GM21723 (cell line): ENCODE measurements around the gene BEAN1.

ENCODE experiments used
- ATAC-seq: cut with Tn5 transposase; IDR thresholded peaks from one replicate; pipeline ENCODE4 v1.9.1; 2021; ENCODE audit warnings: mild to moderate bottlenecking, moderate library complexity; ENCODE audit not compliant: unreplicated experiment

Gene BEAN1

DNA sequence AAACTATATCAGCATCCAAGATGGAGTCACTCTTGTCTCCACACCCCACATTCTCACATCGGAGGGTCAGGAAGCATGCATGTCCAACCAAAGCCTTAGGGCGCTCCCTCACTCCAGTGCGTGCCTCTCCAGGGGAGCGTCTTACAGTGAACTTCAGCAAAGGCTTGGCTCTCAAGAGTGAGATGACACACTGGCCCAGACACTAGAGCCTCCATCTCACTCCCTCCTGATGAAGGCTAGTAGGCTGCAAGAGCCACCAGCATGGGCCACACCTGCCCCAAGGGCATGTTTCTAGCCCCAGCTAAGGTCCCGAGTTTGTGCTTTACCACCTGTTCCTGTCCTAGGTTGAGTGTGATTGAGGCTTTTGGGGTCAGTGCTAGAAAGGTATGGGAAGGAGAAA is 40.5 kb downstream of the BEAN1 start:
- no peak for ATAC-seq

DNA sequence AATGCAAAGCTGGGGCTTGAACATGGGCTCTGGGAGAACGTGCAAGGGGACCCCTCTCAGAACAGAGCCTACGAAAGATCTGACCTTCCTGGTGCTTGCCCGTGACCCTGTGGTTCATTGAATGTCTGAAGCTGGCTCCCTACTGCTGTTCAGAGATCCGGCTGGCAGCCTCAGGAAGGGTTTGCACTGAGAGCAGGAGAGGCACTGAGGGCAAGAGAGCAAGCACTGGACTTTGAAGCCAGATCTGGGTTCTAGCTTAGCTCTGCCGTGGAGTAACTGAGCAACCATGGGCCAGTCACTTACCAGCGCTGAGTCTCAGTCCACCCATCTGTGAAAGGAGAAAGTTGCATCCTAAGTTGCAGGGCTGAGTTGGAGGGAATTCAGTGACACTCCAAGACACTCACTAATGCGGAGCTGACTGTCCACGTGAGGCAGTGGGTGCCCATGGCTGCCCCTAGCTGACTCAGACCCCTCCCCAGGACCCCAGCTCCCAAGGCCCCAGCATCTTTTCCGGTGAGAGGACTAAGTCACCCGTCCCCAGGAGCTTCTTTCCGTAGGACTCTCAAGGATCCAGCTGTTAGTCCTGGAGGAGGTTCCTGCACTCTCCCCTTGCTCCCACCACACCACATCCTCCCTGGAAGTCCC is 41.3 kb downstream of the BEAN1 start:
- no peak for ATAC-seq

DNA sequence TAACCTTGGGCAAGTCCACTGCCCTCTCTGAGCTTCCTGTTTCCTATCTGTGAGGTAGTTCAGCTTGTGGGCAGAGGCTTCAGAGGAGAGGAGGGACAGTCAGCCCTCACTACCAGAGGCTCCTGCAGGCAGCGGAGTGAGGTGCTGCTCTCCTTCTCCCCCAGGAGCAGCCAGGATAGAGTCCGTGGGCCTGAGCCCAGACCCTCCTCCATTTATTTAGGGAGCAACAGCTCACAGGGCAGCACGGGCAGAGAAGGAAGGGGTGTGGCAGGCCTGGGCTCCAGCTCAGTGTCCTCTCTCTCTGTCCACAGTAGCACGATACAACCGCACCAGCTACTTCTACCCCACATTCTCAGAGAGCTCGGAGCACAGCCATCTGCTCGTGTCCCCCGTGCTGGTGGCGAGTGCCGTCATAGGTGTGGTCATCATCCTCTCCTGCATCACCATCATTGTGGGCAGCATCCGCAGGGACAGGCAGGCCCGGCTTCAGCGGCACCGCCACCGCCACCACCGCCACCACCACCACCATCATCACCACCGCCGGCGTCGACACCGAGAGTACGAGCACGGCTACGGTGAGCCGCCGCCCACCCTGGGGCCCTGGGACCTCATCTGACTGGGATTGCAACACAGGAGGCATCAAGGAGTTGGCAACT is 42.3 kb downstream of the BEAN1 start:
- no peak for ATAC-seq

DNA sequence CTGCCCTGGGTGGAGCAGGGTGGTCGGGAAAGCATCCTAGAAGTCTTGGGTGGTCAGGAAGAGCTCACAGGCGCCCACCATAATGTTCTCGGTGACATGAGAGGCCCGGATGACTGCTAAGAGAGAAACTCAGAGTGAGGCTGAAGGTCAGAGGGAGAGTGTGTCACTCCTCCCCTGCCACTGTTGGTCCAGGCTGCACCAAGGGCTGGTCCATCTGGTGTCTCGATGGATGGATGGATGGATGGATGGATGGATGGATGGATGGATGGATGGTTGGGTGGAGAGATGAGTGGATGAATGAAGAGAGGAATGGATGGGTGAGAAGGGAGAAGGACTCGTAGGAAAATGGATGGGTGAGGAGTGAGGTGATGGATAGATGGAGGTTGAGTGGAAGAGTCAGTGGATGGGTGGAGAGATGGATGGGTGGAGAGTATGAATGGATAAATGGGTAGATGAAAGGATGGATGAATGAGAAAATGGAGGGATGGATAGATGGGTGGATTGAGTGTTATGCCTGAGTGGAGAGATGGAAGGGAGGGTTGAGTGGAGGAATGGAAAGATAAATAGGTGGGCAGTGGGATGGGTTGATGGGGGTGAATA is 43.0 kb downstream of the BEAN1 start:
- no peak for ATAC-seq

DNA sequence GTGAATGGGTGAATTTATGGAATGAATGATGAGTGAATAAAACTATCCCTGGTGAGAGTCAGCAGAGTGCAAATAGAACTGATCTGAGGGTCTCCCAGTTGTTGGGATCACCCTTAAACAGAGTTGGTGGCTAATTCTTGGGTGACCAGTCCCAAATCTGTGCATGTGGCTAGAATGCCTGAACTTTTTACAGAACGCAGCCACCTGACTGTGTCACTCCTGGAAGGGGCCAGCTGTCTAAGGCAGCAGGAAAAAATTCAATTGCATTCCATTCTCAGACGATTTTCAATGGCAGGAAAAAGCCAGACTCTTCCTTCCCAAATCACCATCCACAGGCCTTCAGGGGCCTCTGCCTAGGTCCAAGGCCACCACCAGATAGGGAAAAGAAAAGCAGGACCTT is 43.5 kb downstream of the BEAN1 start:
- ATAC-seq: no peak

DNA sequence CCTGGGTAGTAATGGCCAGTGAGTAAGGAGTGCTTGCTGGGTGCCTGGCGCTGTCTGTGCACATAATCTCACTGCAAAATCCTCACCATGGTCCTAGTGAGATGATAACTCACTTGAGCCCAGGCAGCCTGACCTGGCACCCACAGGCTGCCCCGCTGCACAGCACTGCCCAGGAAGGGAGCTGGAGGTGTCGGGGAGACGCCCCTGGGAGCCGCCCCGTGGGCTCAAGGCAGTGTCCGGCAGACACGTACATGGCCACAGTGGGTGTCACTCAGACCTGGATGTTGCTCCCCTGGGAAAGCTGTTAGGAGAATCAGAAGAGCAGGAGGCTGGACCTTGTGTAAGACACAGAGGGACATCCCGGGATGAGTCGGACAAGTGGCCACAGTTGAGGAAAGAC is 44.2 kb downstream of the BEAN1 start:
- ATAC-seq: no peak

DNA sequence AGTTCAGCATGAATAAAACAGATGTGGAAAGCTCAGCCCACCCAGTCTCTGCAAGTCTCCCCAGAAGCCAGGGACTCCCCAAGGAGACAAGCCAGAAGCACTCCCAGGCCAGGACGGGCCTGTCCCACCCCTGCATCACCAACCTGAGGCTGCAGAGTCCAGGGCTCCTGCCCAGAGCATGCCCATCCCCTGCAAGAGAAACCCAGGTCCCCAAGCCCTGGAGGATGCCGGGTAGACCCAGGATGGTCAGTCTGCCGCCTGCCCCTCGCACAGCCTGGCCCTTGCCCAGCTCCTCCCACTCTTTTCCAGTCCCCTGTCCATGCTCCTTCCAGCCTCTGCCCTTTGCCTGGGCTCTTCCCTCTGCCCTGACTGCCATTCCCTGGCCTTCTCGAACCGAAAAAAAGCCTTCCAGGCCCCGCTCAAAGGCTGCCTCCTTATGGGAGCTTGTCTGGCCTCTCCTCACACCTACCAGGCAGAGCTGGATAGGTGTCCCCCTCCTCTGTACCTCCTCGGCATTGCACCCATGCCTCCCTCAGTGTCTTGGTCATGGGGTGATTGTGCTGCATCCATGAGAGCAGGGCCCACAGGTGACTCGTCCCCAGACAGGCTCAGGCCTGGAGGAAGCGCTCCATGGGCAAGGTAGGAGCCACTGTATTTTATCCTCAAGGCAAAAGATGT is 44.8 kb downstream of the BEAN1 start:
- no peak for ATAC-seq

DNA sequence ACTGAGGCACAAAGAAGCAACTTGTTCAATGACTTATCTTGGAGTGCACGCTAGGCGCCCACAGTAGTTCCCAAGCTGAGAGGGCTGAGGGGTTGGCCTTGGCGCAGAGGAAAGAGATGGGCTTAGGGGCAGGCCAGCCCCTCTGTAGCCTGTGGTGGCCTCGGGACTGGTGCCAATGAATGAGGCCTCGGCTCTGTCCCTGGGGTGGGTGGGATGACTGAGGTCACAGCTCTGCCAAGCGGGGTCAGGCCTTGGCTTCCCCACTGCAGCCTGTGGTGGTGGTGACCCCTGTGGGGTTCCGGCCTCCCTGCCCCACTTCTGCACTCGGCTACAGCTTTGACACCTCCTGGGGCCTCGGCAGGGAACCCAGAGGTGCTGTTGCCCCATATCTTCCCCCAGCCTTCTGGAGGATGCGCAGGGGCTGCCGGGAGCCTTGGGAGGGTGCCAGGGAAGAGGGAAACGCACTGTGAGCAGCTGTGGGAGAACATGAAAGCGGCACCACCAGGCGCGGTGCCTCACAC is 46.0 kb downstream of the BEAN1 start:
- no peak for ATAC-seq

DNA sequence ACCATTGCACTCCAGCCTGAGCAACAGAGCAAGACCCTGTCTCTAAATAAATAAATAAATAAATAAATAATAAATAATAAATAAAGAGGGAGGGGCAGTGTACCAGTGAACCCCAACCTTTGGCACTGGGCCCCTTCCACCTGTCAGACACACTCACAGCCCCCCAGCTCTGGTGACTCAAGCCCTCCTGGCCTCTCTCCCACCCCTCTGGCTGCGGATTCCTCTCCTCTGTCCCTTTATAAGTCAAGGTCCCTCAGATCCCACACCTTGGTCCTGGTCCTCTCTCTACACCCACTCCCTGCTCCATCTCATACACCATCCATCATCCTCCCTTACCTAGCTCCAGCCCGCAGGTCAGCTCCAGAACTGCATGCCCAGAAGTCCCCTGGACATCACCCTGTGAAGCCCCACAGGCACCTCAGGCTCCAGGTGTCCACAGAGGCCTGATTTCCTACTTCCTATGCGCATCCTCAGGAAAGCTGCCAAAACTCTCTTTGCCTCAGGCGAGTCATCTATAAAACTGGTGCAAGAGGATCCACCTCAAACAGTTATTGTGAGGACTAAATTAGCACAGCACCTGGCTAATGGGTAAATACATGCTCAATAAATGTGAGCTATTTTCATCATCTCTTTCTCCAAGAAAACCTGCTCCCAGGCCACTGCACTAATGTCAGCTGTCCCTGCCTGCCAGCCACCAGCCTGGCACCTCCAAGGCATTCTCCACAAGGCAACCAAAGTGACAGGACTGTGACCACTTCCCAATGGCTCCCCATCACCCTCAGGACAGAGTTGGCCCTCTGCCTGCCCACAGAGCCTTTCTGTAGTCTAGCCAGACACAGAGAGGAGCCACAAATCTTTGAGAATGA is 46.8 kb downstream of the BEAN1 start:
- no peak for ATAC-seq

DNA sequence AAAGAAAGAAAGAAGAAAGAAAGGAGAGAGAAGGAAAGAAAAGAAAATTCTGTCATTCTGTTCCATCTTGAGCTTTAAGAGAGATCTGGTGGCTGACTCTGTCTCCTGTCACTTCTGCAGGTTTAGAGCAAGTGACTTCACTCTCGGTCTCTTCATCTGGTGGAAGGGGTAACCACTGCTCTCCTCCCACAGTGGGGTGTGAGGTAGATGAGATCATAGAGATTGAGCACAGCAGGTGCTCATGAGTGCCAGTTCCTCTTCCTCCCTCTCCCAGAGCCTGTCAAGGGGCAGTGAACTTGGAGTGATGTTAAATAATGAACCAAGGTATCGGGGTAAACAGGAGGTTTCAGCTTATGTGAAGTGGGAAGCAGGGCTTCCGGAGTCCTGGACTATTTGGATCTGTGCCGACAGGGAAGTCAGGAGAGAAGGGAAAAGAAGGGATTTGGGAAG is 47.7 kb downstream of the BEAN1 start:
- ATAC-seq: peak; percentile 90

DNA sequence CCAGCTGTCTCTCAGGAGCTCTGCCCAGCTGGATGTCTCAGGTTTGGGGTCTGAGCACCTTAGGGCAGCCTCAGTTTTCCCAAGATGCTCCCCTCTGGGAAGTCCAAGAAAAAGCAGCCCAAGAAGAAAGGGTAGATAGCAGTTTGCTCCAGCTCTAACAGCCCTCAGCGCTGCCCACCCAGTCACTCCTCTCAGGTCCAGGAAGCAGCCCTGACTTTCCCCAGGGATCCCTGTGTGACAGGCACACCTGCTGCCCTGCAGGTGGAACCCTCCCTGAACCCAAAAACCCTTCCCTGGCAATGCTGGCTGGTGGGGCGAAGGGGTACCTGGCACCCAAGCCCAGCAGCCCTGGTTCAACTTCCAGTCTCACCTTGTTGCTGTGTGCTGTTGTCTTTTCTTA is 48.1 kb downstream of the BEAN1 start:
- ATAC-seq: no peak

DNA sequence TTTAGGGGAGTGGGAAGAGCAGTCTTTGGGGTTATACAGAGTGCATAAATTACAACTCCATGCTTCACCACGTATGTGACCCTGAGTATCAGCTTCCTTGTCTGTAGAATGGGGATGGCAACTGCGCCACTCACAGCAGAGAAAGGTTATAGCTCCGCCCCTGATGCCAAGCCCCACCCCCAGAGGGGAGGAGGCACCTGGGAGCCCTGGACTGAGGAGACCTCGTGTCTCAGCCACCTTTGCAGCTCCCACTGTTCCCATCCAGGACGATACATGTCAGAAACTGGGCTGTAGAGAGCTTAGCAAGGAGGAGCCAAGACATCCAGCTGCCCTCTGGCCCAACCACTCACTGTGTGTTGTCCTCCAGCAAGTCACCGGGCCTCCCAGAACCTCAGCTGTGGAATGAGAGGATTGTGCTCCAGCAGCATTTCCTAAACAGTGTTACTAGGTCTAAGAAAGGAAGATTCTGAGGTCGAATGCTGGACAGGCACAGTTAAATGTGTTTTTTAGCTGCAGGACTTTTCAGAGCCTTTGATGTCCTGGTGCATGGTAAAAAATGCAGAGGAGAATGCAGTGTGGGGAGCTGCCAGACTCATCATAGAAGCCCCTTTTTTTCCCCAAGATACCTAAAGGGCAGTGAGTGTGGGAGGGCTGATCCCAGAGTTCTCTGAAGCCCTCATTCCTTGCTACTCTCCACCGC is 49.4 kb downstream of the BEAN1 start:
- ATAC-seq: no peak

DNA sequence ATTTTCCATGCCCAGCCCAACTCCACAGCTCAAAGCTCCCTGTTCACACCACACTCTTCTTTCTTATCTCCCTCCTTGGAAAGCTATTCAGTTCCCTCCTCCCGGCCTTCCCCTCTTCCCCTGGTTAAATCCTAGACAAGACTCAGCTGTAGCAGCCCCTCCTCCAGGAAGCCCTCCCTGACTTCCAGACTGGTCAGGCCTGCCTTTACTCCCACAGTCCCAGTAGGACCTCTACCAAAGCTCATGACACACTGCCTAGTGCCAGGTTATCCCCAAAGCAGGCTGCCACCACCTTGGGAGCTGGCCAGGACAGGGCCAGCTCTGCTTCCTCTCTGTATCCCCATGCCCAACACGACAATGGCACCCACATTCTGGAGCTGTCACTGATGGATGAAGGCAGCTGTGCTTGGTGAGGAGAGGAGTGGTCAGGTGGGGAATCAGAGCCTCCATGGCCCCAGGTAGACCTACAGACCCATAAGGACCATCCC is 50.0 kb downstream of the BEAN1 start:
- ATAC-seq: no peak

DNA sequence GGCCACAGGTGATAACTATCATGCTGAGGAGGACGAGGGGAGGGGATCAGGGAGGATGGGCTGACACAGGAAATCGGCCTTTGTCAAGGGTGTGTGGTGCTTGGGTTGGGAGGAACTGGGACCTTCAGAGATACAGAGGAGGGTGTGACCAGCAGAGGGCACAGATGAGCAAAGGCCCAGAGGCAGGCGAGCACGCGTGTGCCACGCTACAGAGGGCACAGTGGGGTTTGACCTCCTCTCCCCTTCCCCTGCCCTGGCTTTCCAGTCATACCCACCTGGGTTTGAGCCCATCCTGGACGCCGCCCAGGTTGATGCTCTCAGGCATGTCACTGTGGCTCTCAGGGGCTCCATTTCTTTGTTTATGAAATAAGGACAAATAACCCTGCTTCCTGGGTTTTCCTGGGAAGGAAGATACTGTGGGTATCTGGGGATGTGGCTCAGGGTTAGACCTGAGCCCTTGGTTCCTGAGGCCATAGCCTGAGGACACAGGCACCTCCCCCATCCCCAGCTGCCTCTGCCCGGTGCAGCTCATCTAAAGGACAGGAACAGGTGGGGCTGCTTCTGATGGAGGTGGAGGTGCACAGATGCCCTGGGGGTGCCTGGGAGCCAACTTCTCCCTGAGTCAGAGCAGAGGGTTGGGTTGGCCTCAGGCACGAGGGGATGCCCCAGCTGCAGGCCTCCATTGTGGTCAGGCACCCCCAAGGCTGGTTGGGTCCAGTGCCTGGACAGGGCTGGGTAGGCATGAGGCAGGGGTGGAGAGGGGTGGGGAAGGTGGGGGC is 51.8 kb downstream of the BEAN1 start:
- peak; percentile 71 for ATAC-seq

DNA sequence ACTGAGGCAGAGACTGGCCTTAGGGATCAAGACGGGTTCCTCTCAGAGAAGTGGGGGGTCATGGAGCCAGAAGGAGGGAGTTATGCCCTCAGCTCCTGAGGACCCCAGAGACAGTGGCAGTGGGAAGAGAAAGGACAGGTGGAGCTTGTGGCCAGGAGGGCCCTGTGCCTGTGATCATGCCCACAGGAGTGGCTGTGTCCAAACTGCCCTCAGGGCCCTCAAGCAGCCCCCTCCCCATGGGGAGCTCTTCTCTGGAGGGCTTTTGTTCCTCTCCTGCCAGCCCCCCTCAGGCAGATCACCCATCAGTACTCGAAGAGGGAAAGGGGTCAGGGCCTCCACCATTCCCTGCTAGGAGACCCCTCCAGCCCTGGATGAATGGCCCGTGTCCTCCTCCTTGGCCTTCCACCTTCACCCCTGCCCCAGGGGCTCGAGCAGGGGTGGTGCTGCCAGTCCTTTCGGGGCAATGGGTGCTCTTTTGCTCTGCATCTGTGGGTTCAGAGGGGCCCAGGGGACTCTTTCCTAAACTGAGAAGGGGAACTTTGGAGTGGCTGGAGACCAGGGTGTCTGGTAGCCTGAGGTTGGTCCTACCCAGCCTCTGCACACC is 52.7 kb downstream of the BEAN1 start:
- ATAC-seq: no peak

DNA sequence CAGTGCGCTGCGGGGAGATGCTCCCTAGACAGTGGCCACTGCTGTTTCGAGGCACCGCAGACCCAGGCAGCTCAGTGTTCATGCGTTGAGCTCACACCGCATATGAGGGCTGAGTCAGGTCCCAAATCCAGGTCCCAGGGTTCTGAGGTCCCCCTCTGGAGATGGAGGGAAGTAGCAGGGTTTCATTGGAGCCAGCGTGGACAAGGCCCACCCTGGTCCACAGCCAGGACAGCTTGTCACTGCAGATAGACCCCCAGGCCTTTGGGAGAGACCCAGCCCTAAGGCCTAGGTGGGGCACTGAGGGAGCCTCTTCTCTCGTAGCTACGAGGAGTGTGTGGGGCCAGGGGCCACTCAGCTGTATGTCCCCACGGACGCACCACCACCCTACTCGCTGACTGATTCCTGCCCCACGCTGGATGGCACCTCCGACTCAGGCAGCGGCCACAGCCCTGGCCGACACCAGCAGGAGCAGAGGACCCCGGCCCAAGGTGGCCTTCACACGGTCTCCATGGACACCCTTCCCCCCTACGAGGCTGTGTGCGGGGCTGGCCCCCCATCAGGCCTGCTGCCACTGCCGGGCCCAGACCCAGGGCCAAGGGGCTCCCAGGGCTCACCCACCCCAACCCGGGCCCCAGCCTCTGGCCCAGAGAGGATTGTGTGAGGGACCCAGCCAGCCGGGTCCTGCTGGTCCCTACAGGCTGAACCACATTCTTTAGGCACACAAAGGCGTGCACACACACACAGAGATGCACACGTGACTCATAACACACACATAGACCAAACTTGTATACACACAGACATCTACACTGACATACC is 53.4 kb downstream of the BEAN1 start:
- no peak for ATAC-seq

DNA sequence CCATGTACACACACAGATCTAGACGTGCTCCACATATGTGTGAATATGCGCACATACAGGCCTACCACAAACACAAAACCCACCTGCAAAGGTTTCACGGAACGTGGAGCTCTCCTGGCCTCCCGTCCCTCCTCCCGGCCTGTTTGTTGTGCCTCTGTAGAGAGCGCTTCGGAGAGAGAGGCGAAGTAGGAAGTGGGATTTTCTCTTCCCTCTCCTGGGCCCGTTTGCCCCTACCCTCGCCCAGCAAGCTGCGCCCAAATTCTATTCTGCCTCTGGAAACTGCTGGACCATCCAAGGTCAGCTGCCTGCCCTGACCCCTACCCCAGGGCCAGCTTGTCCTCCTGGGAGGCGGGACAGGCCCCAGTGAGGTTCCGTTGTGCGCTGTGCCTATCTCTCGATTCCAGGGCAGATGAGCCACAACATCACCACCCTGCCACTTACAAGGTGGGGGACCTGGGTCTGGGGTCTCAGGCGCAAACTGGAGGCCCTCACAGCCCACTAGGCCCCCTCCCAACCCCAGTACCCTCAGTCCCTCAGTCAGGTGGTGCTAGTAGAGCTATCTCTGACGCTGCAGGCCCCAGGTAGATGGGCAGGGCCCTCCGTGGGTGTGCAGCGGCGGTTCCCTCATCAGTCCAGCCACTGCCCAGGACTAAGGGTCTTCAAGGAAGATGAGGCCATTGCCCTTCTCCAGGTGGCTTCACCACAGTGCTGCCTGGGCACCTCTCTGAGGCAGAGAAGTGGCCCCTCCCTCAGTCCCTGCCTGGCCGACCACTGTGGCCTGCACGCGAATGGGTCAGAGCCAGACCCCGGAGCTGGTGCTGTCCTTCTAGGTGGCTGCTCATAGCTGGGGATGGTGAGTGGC is 54.2 kb downstream of the BEAN1 start:
- no peak for ATAC-seq
